Activated CD8-positive, alpha-beta memory T cell treated with anti-CD3 and anti-CD28 coated beads, Interleukin-2, amount 10 ng/mL, durations not matched to agents 7 days and 5 days (primary cell): Measurements from ENCODE around the gene GJB3. TPM values are rescaled to one million over a fixed set of nuclear protein-coding genes. Genes with fewer than 3 reads are reported as not detected.

Experiments
- ATAC-seq: fragments of 150-1000 bp; cut with Tn5 transposase; one replicate; pipeline ENCODE4 v1.10.0; 2021; ENCODE audit warnings: moderate library complexity
- CTCF ChIA-PET: fragments of 350-600 bp; sonication (Branson Sonifier 250); formaldehyde crosslinking; loops from one replicate; lab custom pipeline; 2021; ENCODE audit warnings: antibody characterized with exemption; lab: Charles Lee
- DNase-seq: peaks from one replicate; pipeline ENCODE4 v3.0.0-alpha.2; 2020
- H3K27ac Mint-ChIP-seq: one replicate; pipeline ENCODE4 v1.8.0; 2021; ENCODE audit warnings: mild to moderate bottlenecking, mixed read lengths
- H3K27me3 Mint-ChIP-seq: one replicate; pipeline ENCODE4 v1.8.0; 2021; ENCODE audit warnings: mixed read lengths
- H3K36me3 Mint-ChIP-seq: one replicate; pipeline ENCODE4 v1.8.0; 2021; ENCODE audit warnings: mild to moderate bottlenecking, mixed read lengths
- H3K4me1 Mint-ChIP-seq: one replicate; pipeline ENCODE4 v1.8.0; 2021; ENCODE audit warnings: mixed read lengths
- H3K4me3 Mint-ChIP-seq: one replicate; pipeline ENCODE4 v1.8.0; 2021; ENCODE audit warnings: mild to moderate bottlenecking, moderate library complexity, mixed read lengths
- H3K9me3 Mint-ChIP-seq: one replicate; pipeline ENCODE4 v1.8.0; 2022; ENCODE audit warnings: low read depth, mixed read lengths
- total RNA-seq, 2 experiments: library from RNA; stranded (reverse); gene quantifications; one replicate each; pipeline ENCODE4 v1.2.3, GENCODE V29; 2021

Gene GJB3
- total RNA-seq, 2 experiments from 2014 or later = not detected

DNA sequence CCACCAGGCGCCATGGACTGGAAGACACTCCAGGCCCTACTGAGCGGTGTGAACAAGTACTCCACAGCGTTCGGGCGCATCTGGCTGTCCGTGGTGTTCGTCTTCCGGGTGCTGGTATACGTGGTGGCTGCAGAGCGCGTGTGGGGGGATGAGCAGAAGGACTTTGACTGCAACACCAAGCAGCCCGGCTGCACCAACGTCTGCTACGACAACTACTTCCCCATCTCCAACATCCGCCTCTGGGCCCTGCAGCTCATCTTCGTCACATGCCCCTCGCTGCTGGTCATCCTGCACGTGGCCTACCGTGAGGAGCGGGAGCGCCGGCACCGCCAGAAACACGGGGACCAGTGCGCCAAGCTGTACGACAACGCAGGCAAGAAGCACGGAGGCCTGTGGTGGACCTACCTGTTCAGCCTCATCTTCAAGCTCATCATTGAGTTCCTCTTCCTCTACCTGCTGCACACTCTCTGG, 3.8 kb downstream of the GJB3 start:
- Mint-ChIP-seq H3K36me3 (no peaks in the 10 kb centered on the region), H3K27ac (no peak overlapping the region), H3K4me3 (no peak overlapping the region), H3K4me1 (peaks cover 4% of the 10 kb centered on the region), H3K27me3 (peaks cover 29% of the 10 kb centered on the region), H3K9me3 (no peaks in the 10 kb centered on the region)
- CTCF ChIA-PET = interaction anchor here (1.2 to 6.7 kb wide), 2 partner anchors 68 to 82 kb away, joined by 3 to 51 read pairs; no protein-coding TSS in a partner anchor
- DNase-seq (peak; percentile 37), ATAC-seq (no peak)

DNA sequence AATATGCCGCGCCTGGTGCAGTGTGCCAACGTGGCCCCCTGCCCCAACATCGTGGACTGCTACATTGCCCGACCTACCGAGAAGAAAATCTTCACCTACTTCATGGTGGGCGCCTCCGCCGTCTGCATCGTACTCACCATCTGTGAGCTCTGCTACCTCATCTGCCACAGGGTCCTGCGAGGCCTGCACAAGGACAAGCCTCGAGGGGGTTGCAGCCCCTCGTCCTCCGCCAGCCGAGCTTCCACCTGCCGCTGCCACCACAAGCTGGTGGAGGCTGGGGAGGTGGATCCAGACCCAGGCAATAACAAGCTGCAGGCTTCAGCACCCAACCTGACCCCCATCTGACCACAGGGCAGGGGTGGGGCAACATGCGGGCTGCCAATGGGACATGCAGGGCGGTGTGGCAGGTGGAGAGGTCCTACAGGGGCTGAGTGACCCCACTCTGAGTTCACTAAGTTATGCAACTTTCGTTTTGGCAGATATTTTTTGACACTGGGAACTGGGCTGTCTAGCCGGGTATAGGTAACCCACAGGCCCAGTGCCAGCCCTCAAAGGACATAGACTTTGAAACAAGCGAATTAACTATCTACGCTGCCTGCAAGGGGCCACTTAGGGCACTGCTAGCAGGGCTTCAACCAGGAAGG, 4.3 kb downstream of the GJB3 start:
- CTCF ChIA-PET = interaction anchor here (1.2 to 6.7 kb wide), 2 partner anchors 67 to 81 kb away, joined by 3 to 51 read pairs; no protein-coding TSS in a partner anchor

DNA sequence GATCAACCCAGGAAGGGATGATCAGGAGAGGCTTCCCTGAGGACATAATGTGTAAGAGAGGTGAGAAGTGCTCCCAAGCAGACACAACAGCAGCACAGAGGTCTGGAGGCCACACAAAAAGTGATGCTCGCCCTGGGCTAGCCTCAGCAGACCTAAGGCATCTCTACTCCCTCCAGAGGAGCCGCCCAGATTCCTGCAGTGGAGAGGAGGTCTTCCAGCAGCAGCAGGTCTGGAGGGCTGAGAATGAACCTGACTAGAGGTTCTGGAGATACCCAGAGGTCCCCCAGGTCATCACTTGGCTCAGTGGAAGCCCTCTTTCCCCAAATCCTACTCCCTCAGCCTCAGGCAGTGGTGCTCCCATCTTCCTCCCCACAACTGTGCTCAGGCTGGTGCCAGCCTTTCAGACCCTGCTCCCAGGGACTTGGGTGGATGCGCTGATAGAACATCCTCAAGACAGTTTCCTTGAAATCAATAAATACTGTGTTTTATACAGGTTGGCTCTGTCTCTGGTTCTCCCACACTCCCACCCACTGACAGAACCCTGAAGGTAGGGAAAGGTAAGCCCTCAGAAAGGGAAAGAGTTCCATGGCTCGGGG, 5.0 kb downstream of the GJB3 start:
- Mint-ChIP-seq H3K4me3 (no peak overlapping the region), H3K27ac (no peak overlapping the region), H3K9me3 (no peaks in the 10 kb centered on the region), H3K27me3 (peaks cover 18% of the 10 kb centered on the region), H3K4me1 (peaks cover 6% of the 10 kb centered on the region), H3K36me3 (no peaks in the 10 kb centered on the region)
- no peak for ATAC-seq
- CTCF ChIA-PET = interaction anchor here (0.8 to 6.7 kb wide), 9 partner anchors 10 to 245 kb away, joined by 3 to 51 read pairs (median 4); partner anchors contain the start of genes SMIM12 and ZMYM6
- DNase-seq = peak; percentile 37

More for the DNA sequence above, 4.3 kb downstream of the GJB3 start:
- Mint-ChIP-seq H3K36me3 (no peaks in the 10 kb centered on the region), H3K4me1 (peaks cover 8% of the 10 kb centered on the region), H3K27ac (no peak overlapping the region), H3K9me3 (no peaks in the 10 kb centered on the region), H3K4me3 (no peak overlapping the region), H3K27me3 (peaks cover 23% of the 10 kb centered on the region)
- ATAC-seq (no peak), DNase-seq (peak; percentile 27)

DNA sequence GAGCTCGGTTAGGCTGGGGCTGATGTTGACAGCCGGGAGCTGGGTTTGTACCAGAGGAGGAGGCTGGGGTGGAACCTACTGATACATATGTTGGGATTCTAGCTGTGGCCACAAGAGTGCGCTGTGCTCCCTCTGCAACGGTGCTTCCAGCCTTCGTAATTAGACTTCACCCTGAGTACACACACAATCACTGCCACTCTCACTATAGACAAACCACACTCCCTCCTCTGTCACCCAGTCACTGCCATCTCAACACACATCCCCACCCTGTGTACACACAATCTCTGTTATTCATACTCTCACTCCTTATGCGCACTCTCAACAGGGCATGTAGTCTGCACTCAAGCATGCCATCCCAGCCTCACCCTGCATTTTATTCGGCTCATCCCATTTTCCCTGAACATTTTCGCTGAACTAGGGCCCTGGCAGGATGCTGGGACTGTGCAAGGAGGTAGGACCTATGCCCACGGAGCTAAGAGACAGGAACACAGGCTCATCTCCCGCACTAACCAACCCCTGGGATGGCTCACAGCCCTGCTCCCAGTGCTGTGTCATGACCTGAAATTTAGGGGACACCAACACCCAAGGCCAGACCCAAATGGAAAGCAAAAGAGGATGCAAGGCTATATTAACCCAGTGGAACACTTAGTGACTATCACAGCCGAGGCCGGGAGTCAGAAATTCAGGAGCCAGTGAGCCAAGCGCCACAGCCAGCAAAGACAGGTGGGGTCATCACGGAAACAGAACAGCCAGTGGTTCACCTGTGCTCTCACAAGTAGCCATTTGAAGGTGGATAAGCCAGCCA, 5.7 kb downstream of the GJB3 start:
- ATAC-seq (peak; percentile 85), DNase-seq (peak; percentile 76)
- CTCF ChIA-PET = interaction anchor here (0.8 to 6.7 kb wide), 9 partner anchors 10 to 245 kb away, joined by 3 to 51 read pairs (median 4); partner anchors contain the start of genes SMIM12 and ZMYM6
- H3K27me3 Mint-ChIP-seq = peaks cover 22% of the 10 kb centered on the region
- H3K4me3 Mint-ChIP-seq = no peak overlapping the region
- no peaks in the 10 kb centered on the region for H3K9me3 Mint-ChIP-seq
- H3K36me3 Mint-ChIP-seq = no peaks in the 10 kb centered on the region
- H3K27ac Mint-ChIP-seq = no peak overlapping the region
- H3K4me1 Mint-ChIP-seq = peaks cover 6% of the 10 kb centered on the region

DNA sequence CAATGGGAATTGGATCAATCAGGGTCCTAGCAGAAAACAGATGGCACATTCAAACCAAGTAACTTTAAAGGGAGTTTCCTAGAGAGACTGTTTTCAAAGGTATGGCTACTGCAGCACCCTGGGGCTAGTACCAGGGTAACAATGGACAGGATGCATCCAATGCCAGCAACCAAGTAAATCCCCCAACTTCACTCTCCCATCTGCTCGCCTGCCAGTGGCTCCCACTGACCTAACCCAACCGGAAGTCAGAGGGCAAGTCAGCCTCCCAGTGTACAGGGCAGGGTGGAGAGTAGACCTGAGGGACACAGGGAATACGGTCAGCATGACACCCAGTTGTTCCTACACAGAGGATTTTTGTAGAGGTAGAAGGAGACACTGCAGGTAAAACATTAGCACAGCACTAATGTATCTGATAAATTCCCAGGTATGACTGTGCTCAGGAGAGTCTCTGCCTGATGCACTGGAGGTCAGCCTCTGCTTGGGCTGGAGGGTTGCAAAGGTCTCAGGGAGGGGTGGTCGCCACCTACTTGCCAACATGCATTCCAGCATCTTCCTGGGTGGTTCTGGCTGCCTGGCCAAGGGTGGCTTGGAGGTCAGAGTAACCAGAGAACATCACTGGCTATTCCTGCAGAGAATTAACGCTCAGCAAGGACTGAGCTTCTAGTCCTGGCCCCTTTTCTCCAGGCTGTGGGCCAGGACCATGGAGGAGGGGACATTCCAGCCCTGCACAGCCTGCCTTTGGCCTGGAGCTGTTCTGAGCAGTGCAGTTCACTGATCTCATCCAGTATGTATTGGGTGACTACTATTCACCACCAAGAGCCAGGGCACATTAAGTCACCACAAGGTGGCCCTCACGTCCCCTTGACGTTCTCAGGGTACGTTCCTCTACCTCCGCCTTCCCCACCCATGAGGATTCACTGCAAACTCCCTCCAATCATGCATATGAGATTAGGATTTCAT, 6.7 kb downstream of the GJB3 start:
- Mint-ChIP-seq H3K27me3 (peaks cover 22% of the 10 kb centered on the region), H3K4me3 (no peak overlapping the region), H3K4me1 (peaks cover 9% of the 10 kb centered on the region), H3K36me3 (no peaks in the 10 kb centered on the region), H3K27ac (no peak overlapping the region), H3K9me3 (no peaks in the 10 kb centered on the region)
- CTCF ChIA-PET = interaction anchor here (0.9 to 6.7 kb wide), 7 partner anchors 9 to 97 kb away, joined by 3 to 51 read pairs (median 4); partner anchors contain the start of gene SMIM12
- ATAC-seq (no peak), DNase-seq (peak; percentile 40)

DNA sequence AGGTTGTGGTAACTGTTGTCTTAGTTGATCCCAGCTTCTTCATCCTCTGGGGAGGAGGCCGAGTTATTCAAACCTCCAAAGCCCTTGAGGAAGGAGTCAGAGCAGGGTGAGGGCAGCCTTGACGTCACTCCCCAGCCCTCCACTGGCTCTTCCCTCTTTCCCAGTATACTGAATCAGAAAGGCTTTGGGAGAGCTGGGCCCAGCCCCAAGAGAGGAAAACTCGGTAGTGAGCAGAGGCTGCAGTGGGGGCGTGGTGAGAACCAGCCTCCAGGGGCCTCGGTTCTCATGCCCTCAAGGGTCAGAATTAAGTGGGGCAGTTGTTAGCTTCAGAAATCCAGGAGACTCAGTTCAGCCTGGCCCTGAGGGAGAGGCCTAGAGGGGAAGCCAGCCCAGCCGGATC, 10.0 kb downstream of the GJB3 start:
- H3K27ac Mint-ChIP-seq = no peak overlapping the region
- DNase-seq = no peak
- H3K36me3 Mint-ChIP-seq = no peaks in the 10 kb centered on the region
- H3K4me3 Mint-ChIP-seq = no peak overlapping the region
- peaks cover 9% of the 10 kb centered on the region for H3K4me1 Mint-ChIP-seq
- H3K9me3 Mint-ChIP-seq = no peaks in the 10 kb centered on the region
- CTCF ChIA-PET = interaction anchor here (1.4 to 6.7 kb wide), 2 partner anchors 61 to 75 kb away, joined by 5 to 51 read pairs; no protein-coding TSS in a partner anchor
- peaks cover 21% of the 10 kb centered on the region for H3K27me3 Mint-ChIP-seq
- no peak for ATAC-seq

DNA sequence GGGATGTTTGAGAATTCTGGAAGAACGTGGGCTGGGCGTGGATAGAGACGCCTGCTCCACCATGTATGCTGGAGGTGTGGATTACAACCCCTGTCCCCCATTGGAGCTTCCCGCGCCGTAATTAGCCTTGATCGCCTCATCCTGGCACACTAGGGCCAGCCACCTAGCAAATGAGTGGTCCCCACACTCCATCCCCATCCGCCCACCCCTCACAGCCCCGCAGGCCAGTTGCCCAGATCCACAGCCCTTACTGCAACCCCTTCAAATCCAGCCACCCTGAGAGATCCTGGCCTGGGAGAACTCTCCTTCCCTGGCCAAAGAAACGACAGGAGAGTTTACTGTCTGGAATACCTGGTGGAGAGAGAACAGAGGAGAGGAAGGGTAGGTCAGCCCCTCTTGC, 11.4 kb downstream of the GJB3 start:
- ATAC-seq (no peak), DNase-seq (no peak)
- Mint-ChIP-seq H3K36me3 (no peaks in the 10 kb centered on the region), H3K9me3 (no peaks in the 10 kb centered on the region), H3K4me1 (peaks cover 7% of the 10 kb centered on the region), H3K27ac (no peak overlapping the region), H3K27me3 (peaks cover 21% of the 10 kb centered on the region), H3K4me3 (no peak overlapping the region)
- CTCF ChIA-PET = no interaction called here

DNA sequence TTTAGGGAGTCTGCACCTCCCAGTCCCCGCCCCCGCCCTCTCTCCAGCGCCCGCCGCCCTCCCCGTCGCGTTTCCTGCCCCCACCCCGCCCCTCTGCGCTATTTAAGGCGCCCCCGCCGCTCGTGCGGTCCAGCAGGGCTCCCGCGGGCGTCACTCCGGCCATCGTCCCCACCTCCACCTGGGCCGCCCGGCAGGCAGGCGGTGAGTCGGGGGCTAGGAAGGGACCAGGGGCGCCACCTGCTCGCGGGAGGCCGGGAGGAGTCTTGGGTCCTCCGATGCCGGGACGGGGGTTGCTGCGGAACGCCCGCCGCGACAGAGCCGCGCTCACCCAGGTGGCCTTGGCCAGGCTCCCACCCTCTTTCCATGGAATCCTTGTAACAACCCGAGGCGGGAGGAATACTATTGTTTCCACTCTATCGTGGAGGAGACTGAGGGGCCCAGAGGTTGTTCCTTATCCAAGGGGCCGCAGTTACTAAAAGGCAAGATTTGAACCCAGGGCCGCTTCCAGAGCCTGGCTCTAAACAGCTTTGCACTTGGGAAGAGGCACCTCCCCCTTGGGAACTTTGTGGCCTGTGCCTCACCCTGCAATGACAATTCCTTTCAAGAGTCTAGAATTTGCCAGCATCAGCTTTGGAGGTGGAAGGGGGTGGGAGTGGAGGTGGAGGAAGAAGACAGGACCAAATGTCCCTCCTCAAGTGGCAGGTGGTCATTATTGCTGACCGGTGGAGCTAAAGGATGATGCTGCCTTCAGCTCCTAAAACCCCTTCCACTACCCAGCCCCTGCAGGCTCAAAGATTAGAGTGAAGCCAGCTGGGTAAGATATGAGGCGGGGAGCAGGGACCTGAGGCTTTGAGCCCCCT, 12.1 kb downstream of the GJB3 start, which contains the start of gene GJA4:
TSS of gene GJA4 (plus strand) at position 132 of the 860 bp plus-strand sequence. CDS start 1,215 bp downstream, outside the sequence.
- Mint-ChIP-seq H3K27me3 (peaks cover 21% of the 10 kb centered on the region), H3K27ac (no peak within 1 kb of the TSS), H3K9me3 (no peaks in the 10 kb centered on the region), H3K36me3 (no peaks in the 10 kb centered on the region), H3K4me1 (peaks cover 7% of the 10 kb centered on the region), H3K4me3 (no peak within 1 kb of the TSS)
- no peak for ATAC-seq
- CTCF ChIA-PET = no interaction called here
- DNase-seq = no peak

DNA sequence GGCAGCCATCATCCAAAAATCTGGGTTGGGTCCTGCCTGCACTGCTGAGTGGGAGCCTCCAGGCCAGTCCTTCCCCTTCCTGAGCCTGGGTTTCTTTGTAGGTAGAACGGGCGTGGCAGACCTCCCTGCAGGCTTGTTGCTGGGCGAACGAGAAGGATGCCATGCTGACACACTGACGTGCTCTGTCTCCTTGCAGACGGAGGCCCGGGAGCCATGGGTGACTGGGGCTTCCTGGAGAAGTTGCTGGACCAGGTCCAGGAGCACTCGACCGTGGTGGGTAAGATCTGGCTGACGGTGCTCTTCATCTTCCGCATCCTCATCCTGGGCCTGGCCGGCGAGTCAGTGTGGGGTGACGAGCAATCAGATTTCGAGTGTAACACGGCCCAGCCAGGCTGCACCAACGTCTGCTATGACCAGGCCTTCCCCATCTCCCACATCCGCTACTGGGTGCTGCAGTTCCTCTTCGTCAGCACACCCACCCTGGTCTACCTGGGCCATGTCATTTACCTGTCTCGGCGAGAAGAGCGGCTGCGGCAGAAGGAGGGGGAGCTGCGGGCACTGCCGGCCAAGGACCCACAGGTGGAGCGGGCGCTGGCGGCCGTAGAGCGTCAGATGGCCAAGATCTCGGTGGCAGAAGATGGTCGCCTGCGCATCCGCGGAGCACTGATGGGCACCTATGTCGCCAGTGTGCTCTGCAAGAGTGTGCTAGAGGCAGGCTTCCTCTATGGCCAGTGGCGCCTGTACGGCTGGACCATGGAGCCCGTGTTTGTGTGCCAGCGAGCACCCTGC, 13.2 kb downstream of the GJB3 start:
- Mint-ChIP-seq H3K4me3 (no peak overlapping the region), H3K27ac (no peak overlapping the region), H3K27me3 (peaks cover 21% of the 10 kb centered on the region), H3K9me3 (no peaks in the 10 kb centered on the region), H3K36me3 (no peaks in the 10 kb centered on the region), H3K4me1 (peaks cover 7% of the 10 kb centered on the region)
- DNase-seq (no peak), ATAC-seq (no peak)
- CTCF ChIA-PET = no interaction called here

DNA sequence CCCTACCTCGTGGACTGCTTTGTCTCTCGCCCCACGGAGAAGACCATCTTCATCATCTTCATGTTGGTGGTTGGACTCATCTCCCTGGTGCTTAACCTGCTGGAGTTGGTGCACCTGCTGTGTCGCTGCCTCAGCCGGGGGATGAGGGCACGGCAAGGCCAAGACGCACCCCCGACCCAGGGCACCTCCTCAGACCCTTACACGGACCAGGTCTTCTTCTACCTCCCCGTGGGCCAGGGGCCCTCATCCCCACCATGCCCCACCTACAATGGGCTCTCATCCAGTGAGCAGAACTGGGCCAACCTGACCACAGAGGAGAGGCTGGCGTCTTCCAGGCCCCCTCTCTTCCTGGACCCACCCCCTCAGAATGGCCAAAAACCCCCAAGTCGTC, 13.8 kb downstream of the GJB3 start:
- CTCF ChIA-PET = no interaction called here
- Mint-ChIP-seq H3K27me3 (peaks cover 21% of the 10 kb centered on the region), H3K27ac (no peak overlapping the region), H3K4me3 (no peak overlapping the region), H3K9me3 (no peaks in the 10 kb centered on the region), H3K36me3 (no peaks in the 10 kb centered on the region), H3K4me1 (peaks cover 7% of the 10 kb centered on the region)
- no peak for DNase-seq
- no peak for ATAC-seq

DNA sequence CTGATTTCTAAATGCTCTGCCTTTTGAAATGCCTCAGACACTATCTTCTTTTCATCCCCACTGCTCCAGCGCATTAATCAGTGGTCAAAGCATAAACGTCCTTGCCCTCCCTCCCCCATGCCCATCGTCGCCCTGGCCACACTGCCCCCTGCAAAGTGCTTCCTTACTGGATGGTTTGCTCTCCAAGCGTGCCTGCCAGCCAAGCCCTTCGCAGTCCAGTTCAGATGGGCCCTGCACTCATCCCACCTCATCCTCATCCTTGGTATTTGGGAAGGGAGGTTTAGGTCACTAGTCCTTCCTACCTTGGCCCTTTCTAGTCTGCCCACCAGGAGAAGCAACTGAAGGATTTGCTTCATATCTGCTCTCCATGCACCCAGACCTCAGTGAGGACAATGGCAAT, 14.9 kb downstream of the GJB3 start:
- peaks cover 21% of the 10 kb centered on the region for H3K27me3 Mint-ChIP-seq
- ATAC-seq = no peak
- no peaks in the 10 kb centered on the region for H3K36me3 Mint-ChIP-seq
- H3K27ac Mint-ChIP-seq = no peak overlapping the region
- no peak for DNase-seq
- no peaks in the 10 kb centered on the region for H3K9me3 Mint-ChIP-seq
- peaks cover 6% of the 10 kb centered on the region for H3K4me1 Mint-ChIP-seq
- no peak overlapping the region for H3K4me3 Mint-ChIP-seq
- CTCF ChIA-PET = interaction anchor here (1.6 kb wide), 1 partner anchor 57 kb away, joined by 7 read pairs; no protein-coding TSS in a partner anchor
